Measurements from ENCODE around the gene DHRS1.
"Not testable (repeated sequence)": the region's sequence is repeated elsewhere in the genome, so short reads cannot be mapped to it uniquely, and the experiment has no call there.

Gene DHRS1

GRCh38 chr14:24261969-24262327 is 37.6 kb downstream of the DHRS1 start:
- DNase-seq = no peak

- no peak for DNase-seq
Measured at GRCh38 chr14:24261256-24261968, 38.2 kb downstream of the DHRS1 start.

- no peak for DNase-seq
Measured at GRCh38 chr14:24260780-24261157, 38.8 kb downstream of the DHRS1 start.

GRCh38 chr14:24260026-24260779 is 39.4 kb downstream of the DHRS1 start:
- DNase-seq = no peak

GRCh38 chr14:24259282-24260025 is 40.1 kb downstream of the DHRS1 start:
- no peak for DNase-seq

- no peak for DNase-seq
Measured at GRCh38 chr14:24258548-24259265, 40.9 kb downstream of the DHRS1 start.

- no peak for DNase-seq
Measured at GRCh38 chr14:24258119-24258518, 41.5 kb downstream of the DHRS1 start.

GRCh38 chr14:24256960-24257359 is 42.6 kb downstream of the DHRS1 start:
- no peak for DNase-seq

GRCh38 chr14:24255931-24256711 is 43.5 kb downstream of the DHRS1 start:
- no peak for DNase-seq

- no peak for DNase-seq
Measured at GRCh38 chr14:24255438-24255837, 44.1 kb downstream of the DHRS1 start.

GRCh38 chr14:24254630-24255392 is 44.8 kb downstream of the DHRS1 start:
- DNase-seq = no peak

- DNase-seq = no peak
Measured at GRCh38 chr14:24253936-24254335, 45.6 kb downstream of the DHRS1 start.

GRCh38 chr14:24252289-24253124 is 47.1 kb downstream of the DHRS1 start:
- DNase-seq = no peak

GRCh38 chr14:24251880-24252288 is 47.7 kb downstream of the DHRS1 start:
- DNase-seq = no peak

- DNase-seq = no peak
Measured at GRCh38 chr14:24250354-24250753, 49.2 kb downstream of the DHRS1 start.

GRCh38 chr14:24249230-24250021 is 50.2 kb downstream of the DHRS1 start:
- no peak for DNase-seq

- no peak for DNase-seq
Measured at GRCh38 chr14:24247422-24247821, 52.2 kb downstream of the DHRS1 start.

GRCh38 chr14:24246765-24247212 is 52.8 kb downstream of the DHRS1 start:
- no peak for DNase-seq

- not testable (repeated sequence) for DNase-seq
Measured at GRCh38 chr14:24245350-24245749, 54.2 kb downstream of the DHRS1 start.

Data from NCI-H2227 treated with DMSO at 0.1 percent for 48 hours (cell line).